GM19035 (cell line): ENCODE results near the gene CHST3.
"Not testable (repeated sequence)": the region's sequence is repeated elsewhere in the genome, so short reads cannot be mapped to it uniquely, and the experiment has no call there.

Source experiments
- ATAC-seq: cut with Tn5 transposase; IDR thresholded peaks from one replicate; pipeline ENCODE4 v1.9.1; 2021; ENCODE audit not compliant: unreplicated experiment

The CHST3 gene

GRCh38 chr10:71964098-71964742 is at the start of gene CHST3:
CHST3 (plus strand) TSS chr10:71964395; CDS start chr10:72005843, 41,448 bp downstream.
- no peak for ATAC-seq

GRCh38 chr10:71916827-71917226 is 47.4 kb upstream of the CHST3 start:
- no peak for ATAC-seq

GRCh38 chr10:71918992-71919391 is 45.2 kb upstream of the CHST3 start:
- no peak for ATAC-seq

GRCh38 chr10:71919956-71920539 is 44.1 kb upstream of the CHST3 start:
- not testable (repeated sequence) for ATAC-seq

- no peak for ATAC-seq
Observed at GRCh38 chr10:71920540-71921323, 43.5 kb upstream of the CHST3 start.

- no peak for ATAC-seq
Observed at GRCh38 chr10:71921324-71922027, 42.7 kb upstream of the CHST3 start.

GRCh38 chr10:71923138-71923692 is 41.0 kb upstream of the CHST3 start:
- no peak for ATAC-seq

- no peak for ATAC-seq
Observed at GRCh38 chr10:71924771-71925170, 39.4 kb upstream of the CHST3 start.

- no peak for ATAC-seq
Observed at GRCh38 chr10:71927159-71927558, 37.0 kb upstream of the CHST3 start.

- ATAC-seq = no peak
Observed at GRCh38 chr10:71927776-71928592, 36.2 kb upstream of the CHST3 start.

- no peak for ATAC-seq
Observed at GRCh38 chr10:71931295-71931694, 32.9 kb upstream of the CHST3 start.

- ATAC-seq = no peak
Observed at GRCh38 chr10:71933651-71934050, 30.5 kb upstream of the CHST3 start.

- ATAC-seq = no peak
Observed at GRCh38 chr10:71938211-71938610, 26.0 kb upstream of the CHST3 start.

GRCh38 chr10:71939304-71939703 is 24.9 kb upstream of the CHST3 start:
- no peak for ATAC-seq

GRCh38 chr10:71939861-71940474 is 24.2 kb upstream of the CHST3 start:
- ATAC-seq = no peak

GRCh38 chr10:71940752-71941151 is 23.4 kb upstream of the CHST3 start:
- no peak for ATAC-seq

- no peak for ATAC-seq
Observed at GRCh38 chr10:71941318-71941717, 22.9 kb upstream of the CHST3 start.

- no peak for ATAC-seq
Observed at GRCh38 chr10:71945819-71946474, 18.2 kb upstream of the CHST3 start.

- no peak for ATAC-seq
Observed at GRCh38 chr10:71946700-71947099, 17.5 kb upstream of the CHST3 start.
